ENCODE measurements around the gene PAK5.

- TF ChIP-seq, protein P1, sequence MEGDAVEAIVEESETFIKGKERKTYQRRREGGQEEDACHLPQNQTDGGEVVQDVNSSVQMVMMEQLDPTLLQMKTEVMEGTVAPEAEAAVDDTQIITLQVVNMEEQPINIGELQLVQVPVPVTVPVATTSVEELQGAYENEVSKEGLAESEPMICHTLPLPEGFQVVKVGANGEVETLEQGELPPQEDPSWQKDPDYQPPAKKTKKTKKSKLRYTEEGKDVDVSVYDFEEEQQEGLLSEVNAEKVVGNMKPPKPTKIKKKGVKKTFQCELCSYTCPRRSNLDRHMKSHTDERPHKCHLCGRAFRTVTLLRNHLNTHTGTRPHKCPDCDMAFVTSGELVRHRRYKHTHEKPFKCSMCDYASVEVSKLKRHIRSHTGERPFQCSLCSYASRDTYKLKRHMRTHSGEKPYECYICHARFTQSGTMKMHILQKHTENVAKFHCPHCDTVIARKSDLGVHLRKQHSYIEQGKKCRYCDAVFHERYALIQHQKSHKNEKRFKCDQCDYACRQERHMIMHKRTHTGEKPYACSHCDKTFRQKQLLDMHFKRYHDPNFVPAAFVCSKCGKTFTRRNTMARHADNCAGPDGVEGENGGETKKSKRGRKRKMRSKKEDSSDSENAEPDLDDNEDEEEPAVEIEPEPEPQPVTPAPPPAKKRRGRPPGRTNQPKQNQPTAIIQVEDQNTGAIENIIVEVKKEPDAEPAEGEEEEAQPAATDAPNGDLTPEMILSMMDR (optimal IDR thresholded peaks at IDR 0.05 in 1 of 3, IDR thresholded peaks at IDR 0.05 in 1 of 3, conservative IDR thresholded peaks at IDR 0.05 in 1 of 3; ENCODE audit: extremely low read depth in 1 of 3, insufficient read depth in 2 of 3, low read length in 3 of 3) = no peak
- TF ChIP-seq EZH2 (IDR thresholded peaks at IDR 0.05; ENCODE audit: low read length) = no peak
These were observed 348.2 kb downstream of the PAK5 start for GRCh38 chr20:9490631-9491030.
